NT2/D1 (cell line): ENCODE results near the gene CXXC4.

Experiments used
- DNase-seq: peaks from one replicate; pipeline ENCODE4 v3.0.0-alpha.2; 2011; ENCODE audit warnings: low read depth, low spot score
- H3K27me3 ChIP-seq: 2 replicates; pipeline ENCODE4 v1.6.0; 2011; ENCODE audit warnings: mild to moderate bottlenecking; ENCODE audit not compliant: insufficient read length, insufficient read depth
- H3K36me3 ChIP-seq: 2 replicates; pipeline ENCODE4 v1.6.1; 2011; ENCODE audit warnings: mild to moderate bottlenecking, low read length, mixed read lengths; ENCODE audit not compliant: insufficient read depth, insufficient read length
- H3K4me1 ChIP-seq: 2 replicates; pipeline ENCODE4 v1.5.1; 2011; ENCODE audit not compliant: insufficient read depth, insufficient read length
- H3K4me3 ChIP-seq: 2 replicates; pipeline ENCODE4 v1.5.1; 2011; ENCODE audit warnings: low read depth; ENCODE audit not compliant: insufficient read length
- H3K9ac ChIP-seq: 2 replicates; pipeline ENCODE4 v1.6.0; 2011; ENCODE audit warnings: low read depth; ENCODE audit not compliant: insufficient read length
- H3K9me3 ChIP-seq: 2 replicates; pipeline ENCODE4 v1.5.1; 2011; ENCODE audit warnings: mild to moderate bottlenecking, low read length; ENCODE audit not compliant: insufficient read depth
- SUZ12 ChIP-seq: IDR thresholded peaks from 2 replicates; pipeline ENCODE4 v1.6.1; 2011; ENCODE audit not compliant: insufficient read length, insufficient read depth; ENCODE audit errors: extremely low read depth
- YY1 ChIP-seq: IDR thresholded peaks from 2 replicates; pipeline ENCODE4 v1.6.1; 2011; ENCODE audit not compliant: insufficient read length, insufficient read depth
- ZNF274 ChIP-seq: IDR thresholded peaks from 2 replicates; pipeline ENCODE4 v1.6.1; 2011; ENCODE audit warnings: mild to moderate bottlenecking, low read depth, low read length

The CXXC4 gene

GRCh38 chr4:104486716-104487504 lies 7.8 kb downstream of the CXXC4 start:
- Histone ChIP-seq H3K9me3 (no peaks in the 10 kb centered on the region), H3K36me3 (no peaks in the 10 kb centered on the region), H3K27me3 (no peaks in the 10 kb centered on the region), H3K9ac (no peak overlapping the region), H3K4me3 (no peak overlapping the region), H3K4me1 (no peaks in the 10 kb centered on the region)
- TF ChIP-seq ZNF274 (no peak), YY1 (no peak), SUZ12 (no peak)
- no peak for DNase-seq

GRCh38 chr4:104475652-104476051 lies 19.0 kb downstream of the CXXC4 start:
- Histone ChIP-seq H3K4me3 (no peak overlapping the region), H3K27me3 (no peaks in the 10 kb centered on the region), H3K9ac (no peak overlapping the region), H3K9me3 (no peaks in the 10 kb centered on the region), H3K4me1 (no peaks in the 10 kb centered on the region), H3K36me3 (no peaks in the 10 kb centered on the region)
- TF ChIP-seq ZNF274 (no peak), YY1 (no peak), SUZ12 (no peak)
- no peak for DNase-seq

- TF ChIP-seq SUZ12 (no peak), YY1 (no peak), ZNF274 (no peak)
- Histone ChIP-seq H3K27me3 (no peaks in the 10 kb centered on the region), H3K36me3 (no peaks in the 10 kb centered on the region), H3K9ac (no peak overlapping the region), H3K9me3 (no peaks in the 10 kb centered on the region), H3K4me1 (no peaks in the 10 kb centered on the region), H3K4me3 (no peak overlapping the region)
- no peak for DNase-seq
Measured at GRCh38 chr4:104472766-104473165, 21.9 kb downstream of the CXXC4 start.

GRCh38 chr4:104470770-104471169 lies 23.9 kb downstream of the CXXC4 start:
- Histone ChIP-seq H3K9ac (no peak overlapping the region), H3K27me3 (no peaks in the 10 kb centered on the region), H3K9me3 (no peaks in the 10 kb centered on the region), H3K4me3 (no peak overlapping the region), H3K36me3 (no peaks in the 10 kb centered on the region), H3K4me1 (no peaks in the 10 kb centered on the region)
- no peak for DNase-seq
- TF ChIP-seq YY1 (no peak), SUZ12 (no peak), ZNF274 (no peak)

GRCh38 chr4:104469794-104470193 lies 24.9 kb downstream of the CXXC4 start:
- Histone ChIP-seq H3K9me3 (no peaks in the 10 kb centered on the region), H3K9ac (no peak overlapping the region), H3K4me1 (no peaks in the 10 kb centered on the region), H3K27me3 (no peaks in the 10 kb centered on the region), H3K4me3 (no peak overlapping the region), H3K36me3 (no peaks in the 10 kb centered on the region)
- DNase-seq = no peak
- no peak for TF ChIP-seq SUZ12
- no peak for TF ChIP-seq ZNF274
- TF ChIP-seq YY1 = no peak

- Histone ChIP-seq H3K4me3 (no peak overlapping the region), H3K9me3 (no peaks in the 10 kb centered on the region), H3K27me3 (no peaks in the 10 kb centered on the region), H3K4me1 (no peaks in the 10 kb centered on the region), H3K9ac (no peak overlapping the region), H3K36me3 (no peaks in the 10 kb centered on the region)
- no peak for TF ChIP-seq SUZ12
- TF ChIP-seq YY1 = no peak
- no peak for TF ChIP-seq ZNF274
- DNase-seq = no peak
Measured at GRCh38 chr4:104465619-104466018, 29.1 kb downstream of the CXXC4 start.

- Histone ChIP-seq H3K9ac (no peak overlapping the region), H3K9me3 (no peaks in the 10 kb centered on the region), H3K4me3 (no peak overlapping the region), H3K27me3 (no peaks in the 10 kb centered on the region), H3K36me3 (no peaks in the 10 kb centered on the region), H3K4me1 (no peaks in the 10 kb centered on the region)
- DNase-seq = no peak
- TF ChIP-seq YY1 (no peak), ZNF274 (no peak), SUZ12 (no peak)
Measured at GRCh38 chr4:104465201-104465600, 29.5 kb downstream of the CXXC4 start.
